Activated T-cell treated with anti-CD3 and anti-CD28 coated beads for 4 hours (primary cell): Measurements from ENCODE around the gene SLC2A13.

Experiments used
- DNase-seq: peaks from one replicate; pipeline ENCODE4 v3.0.0-alpha.2; 2020

The SLC2A13 gene

DNA sequence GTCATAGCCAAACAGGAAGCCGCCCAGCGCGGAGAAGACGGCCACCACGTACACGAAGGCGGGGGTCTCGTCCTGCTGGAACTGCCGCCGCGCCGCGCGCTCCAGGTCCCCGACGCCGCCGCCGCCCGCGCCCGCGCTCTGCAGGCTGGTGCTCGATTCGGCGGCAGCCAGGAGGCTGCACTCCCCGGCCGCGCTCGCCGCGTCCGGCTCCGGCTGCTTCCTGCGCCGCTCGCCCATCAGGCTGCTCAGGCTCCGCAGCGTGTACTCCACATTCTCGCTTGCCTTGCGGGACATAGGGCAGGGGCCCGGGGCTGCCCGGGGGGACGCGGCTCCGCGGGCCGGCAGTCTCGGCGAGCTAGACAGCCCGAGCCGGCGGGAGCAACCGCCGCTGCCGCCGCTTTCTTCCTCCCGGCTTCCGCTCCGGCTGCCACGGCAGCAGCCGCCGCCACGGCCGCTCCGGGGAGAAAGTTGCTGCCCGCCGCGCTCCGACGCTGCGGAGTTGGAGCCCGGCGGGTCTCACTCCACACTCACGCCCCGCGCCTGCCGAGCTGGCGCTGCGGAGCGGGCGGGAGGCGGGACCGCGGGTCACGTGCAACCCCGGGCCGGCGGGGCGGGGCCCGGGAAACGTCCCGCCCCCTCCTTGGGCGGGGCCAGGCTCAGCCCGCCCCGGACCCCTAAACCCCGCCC is at the start of gene SLC2A13:
Gene SLC2A13 (minus strand): TSS at position 567 of the 687 bp plus-strand sequence. CDS start 273 bp downstream, at position 294.
- peak; percentile 68 for DNase-seq

- no peak for DNase-seq
These were observed 48.5 kb upstream of the SLC2A13 start for GRCh38 chr12:40154381-40154780.

DNA sequence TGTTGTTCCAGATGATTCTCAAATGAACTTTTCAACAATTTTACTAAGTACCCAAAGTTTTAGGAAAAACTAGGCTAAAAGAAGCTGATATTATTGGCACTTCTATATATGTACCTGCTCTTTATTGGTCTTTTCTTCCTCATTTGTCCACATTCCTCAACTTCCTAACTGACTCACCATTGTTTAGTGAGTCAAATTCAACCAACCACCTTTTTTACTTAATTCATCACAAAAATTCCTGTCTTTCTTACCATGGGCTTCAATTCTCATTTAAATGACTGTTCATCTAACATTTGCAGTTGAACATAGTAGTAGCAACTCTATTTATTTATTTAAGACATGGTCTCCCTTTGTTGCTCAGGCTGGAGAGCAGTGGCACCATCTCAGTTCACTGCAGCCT is 47.6 kb upstream of the SLC2A13 start:
- DNase-seq = no peak

- peak; percentile 9 for DNase-seq
These were observed 47.0 kb upstream of the SLC2A13 start for GRCh38 chr12:40152783-40153383.

- DNase-seq = no peak
These were observed 43.9 kb upstream of the SLC2A13 start for GRCh38 chr12:40149673-40150260.

DNA sequence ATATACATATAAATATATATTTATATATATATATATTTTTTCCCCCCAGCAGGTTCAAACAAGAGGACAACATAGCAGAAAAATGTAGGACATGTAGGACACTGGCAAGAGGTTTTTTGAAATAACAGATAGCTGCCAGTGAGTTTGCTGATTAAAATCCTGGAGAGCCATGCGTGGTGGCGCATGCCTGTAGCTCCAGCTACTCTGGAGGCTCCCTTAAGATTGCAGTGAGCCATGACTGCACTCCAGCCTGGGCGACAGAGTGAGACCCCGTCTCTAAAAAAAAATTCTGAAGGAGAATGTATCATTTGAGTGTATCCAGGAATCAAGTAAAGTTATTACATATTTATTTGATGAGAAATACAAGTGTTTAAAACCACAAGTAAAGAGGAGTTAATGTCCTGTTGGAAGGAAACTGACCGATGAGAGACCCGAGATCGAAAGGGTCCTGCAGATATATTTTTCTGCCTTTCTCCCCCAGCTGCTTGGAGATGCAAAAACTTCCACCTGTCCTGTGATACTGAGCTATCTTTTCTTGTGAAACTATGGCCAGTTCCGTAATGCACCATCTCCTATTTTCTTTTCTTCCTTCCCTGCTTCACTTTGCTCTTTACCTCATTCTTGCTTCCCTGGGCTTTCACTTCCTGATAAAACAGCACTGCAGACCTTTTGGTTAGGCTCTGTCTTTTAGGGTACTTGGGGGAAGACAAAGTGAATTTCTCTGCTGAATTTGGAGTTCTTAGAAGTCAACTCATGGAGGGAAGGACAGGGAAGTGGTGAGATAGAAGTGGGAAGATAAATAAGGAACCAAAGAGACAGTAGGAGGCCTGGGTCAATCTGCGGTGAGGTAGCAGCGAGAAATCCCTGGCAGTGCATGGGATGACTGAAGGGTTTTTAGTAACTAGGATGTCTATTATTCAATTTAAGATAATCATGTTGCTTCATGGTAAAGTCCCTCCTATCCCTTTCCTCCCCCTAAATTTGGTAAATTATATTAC is 41.2 kb upstream of the SLC2A13 start:
- no peak for DNase-seq

- DNase-seq = no peak
These were observed 40.0 kb upstream of the SLC2A13 start for GRCh38 chr12:40145896-40146295.

DNA sequence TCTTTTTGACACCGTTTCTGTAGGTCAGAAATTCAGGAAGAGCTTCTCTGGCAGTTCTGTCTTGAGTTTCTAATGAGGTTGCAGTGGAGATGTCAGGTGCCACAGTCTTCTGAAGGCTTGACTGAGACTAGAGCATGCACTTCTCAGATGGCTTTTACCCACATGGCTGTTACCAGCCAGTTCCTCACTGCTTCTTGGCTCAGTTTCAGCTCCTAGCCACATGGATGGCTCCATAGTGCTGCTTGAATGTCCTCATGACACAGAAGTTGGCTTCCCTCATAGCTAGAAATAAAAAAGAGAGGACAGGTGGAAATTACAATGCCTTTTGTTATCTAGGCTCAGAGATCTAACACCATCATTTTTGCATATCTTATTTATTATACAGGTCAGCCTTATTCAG is 38.1 kb upstream of the SLC2A13 start:
- DNase-seq = no peak

- no peak for DNase-seq
These were observed 36.3 kb upstream of the SLC2A13 start for GRCh38 chr12:40142001-40142744.

DNA sequence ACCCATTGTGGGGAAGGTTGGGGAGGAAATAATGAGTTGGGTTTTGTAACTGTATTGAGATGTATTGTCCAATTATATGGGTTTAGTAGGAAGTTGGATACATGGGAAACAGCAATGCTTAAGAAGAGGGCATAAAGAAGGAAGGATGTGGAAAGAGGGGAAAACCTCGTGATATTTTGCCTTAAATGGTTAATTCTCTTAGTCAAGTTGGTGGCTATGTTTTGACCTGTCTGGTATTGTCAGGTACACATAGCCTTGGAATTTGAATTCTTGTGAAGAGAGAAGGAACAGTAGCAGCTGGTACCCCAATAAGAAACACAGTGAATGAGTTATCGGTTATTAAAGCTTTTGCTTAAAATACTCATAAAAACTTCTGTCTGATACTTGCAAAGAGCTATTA is 32.6 kb upstream of the SLC2A13 start:
- DNase-seq = no peak

- DNase-seq = no peak
These were observed 31.4 kb upstream of the SLC2A13 start for GRCh38 chr12:40137252-40137651.

GRCh38 chr12:40127408-40127807 is 21.5 kb upstream of the SLC2A13 start:
- DNase-seq = no peak

GRCh38 chr12:40123496-40123895 is 17.6 kb upstream of the SLC2A13 start:
- no peak for DNase-seq

DNA sequence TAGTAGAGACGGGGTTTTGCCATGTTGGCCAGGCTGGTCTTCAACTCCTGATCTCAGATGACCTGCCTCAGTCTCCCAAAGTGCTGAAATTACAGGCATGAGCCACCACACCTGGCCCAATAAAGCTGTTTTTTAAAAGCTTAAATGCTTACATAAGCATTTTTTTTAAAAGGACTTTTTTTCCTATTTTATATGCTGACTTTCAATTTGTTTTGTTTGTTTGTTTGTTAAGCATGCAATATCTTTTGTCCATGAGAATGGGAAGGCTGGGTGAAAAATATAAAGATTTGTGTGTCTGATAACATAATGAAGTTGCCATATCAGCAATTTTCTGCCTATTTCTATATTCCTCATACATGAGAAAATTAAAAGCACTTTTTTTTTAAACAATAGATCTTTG is 17.0 kb upstream of the SLC2A13 start:
- DNase-seq = no peak

DNA sequence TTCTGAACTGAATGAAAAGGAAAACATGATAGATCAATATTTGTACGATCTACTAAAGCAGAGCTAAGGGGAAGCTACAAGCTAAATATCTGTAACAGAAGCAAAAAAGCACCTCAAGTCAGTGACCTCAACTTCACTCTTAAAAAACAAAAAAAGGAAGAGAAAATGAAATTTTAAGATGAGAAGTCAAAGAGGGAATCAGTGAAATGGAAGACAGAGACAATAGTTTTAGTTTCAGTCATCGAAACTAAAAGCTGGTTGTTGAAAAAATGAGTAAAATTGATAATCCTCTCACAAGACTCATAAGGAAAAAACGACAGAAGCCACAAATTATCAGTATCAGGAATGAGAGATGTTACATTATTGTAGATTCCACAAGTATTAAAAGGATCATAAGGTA is 11.9 kb upstream of the SLC2A13 start:
- no peak for DNase-seq

DNA sequence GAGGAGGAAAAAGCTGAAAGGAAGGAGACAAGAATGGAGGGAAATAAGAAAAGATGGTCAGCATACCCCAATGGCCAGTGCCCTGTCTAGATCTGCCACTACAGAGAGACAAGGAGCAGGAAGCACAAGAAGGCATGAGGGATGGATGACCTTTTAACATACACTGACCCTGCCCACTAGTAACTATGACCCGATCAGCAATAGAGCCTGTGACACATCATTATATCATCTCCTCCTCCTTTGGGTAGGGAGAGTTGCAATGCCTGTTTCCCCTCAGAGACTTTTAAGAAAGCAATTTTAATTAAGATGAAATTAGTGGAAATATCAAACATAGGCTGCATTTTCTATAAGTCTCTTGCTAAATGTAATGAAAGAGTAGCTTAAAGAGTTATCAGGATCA is 4.7 kb upstream of the SLC2A13 start:
- DNase-seq = no peak

DNA sequence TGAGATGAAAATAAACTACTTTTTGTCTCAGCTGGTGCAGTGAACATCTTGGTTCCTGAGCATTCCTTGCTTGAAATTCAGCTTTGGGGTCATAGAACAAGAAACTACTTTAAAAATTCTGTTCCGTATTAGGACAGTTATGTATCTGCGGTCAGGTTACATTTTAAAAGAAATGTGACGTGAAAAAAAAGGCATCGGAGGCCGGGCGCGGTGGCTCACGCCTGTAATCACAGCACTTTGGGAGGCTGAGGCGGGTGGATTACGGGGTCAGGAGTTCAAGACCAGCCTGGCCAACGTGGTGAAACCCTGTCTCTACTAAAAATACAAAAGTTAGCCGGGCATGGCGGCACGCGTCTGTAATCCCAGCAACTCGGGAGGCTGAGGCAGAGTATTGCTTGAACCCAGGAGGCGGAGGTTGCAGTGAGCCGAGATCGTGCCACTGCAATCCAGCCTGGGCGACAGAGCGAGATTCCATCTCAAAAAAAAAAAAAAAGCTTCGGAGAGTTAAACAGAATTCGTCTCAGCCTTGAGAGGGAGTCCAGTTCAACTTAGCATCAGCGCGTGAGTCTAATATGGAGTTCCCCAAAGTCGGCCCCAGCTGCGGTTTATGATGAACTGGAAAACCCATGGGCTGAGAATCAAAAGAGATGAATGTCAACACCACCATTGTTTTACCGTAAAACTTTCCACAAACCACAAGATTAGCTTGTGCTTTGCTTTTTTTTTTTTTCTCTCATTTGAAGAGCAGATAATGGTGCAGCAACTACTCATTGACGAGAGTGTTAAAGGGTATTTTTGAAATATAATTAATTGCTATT is 2.1 kb upstream of the SLC2A13 start:
- no peak for DNase-seq

DNA sequence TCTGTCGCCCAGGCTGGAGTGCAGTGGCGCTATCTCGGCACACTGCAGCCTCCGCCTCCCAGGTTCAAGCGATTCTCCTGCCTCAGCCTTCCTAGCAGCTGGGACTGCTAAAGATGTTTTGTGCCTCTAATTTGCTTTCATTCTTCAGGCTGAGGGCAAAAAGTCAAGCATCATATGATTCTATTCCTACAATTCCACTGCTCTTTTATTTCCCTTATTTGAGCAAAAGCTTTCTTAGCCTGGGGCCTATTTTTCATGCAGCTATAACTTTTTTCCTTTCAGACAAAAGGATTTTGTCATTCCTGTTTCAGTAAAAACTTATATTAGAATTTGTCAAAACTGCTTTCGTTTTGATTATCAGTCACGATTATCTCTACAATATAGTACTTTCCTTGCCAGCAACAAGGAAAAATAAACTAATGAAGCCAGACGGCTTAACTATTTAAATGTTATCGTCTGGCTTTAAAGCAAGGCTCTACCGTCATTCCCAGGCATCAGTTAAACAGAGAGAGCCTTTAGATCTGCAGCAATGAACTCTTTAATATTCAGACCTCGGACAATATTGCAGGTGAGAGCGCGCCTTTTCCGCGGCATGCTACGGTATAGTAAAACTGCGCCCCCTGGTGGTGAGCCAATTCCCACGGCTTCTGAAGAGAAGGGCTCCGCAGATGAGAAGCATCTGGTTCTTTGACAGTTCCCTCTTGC is 1.4 kb upstream of the SLC2A13 start:
- DNase-seq = peak; percentile 88

- no peak for DNase-seq
These were observed 774 bp upstream of the SLC2A13 start for GRCh38 chr12:40106655-40107054.

- DNase-seq = no peak
These were observed 287 bp upstream of the SLC2A13 start for GRCh38 chr12:40106202-40106533.

GRCh38 chr12:40105265-40105514 is 691 bp downstream of the SLC2A13 start:
- no peak for DNase-seq
